Panc1 (cell line): ENCODE data around the gene CEP120. TPM values are rescaled to one million over a fixed set of nuclear protein-coding genes. Genes with fewer than 3 reads are reported as not detected.

Experiments used
- ATAC-seq: fragments of 200-7000 bp; cut with Tn5 transposase; 2 replicates; pipeline ENCODE4 v1.9.1; 2020; ENCODE audit warnings: mild to moderate bottlenecking, moderate library complexity
- BruUV-seq: library from RNA; stranded (reverse); fragments of 400-500 nt; replicated peaks from 2 replicates; lab custom pipeline; 2021; lab: Mats Ljungman, UMichigan
- CTCF ChIA-PET: fragments of 300-600 bp; sonication (Branson Sonifier 250); formaldehyde crosslinking; loops from one replicate; lab custom pipeline; 2022; ENCODE audit warnings: antibody characterized with exemption; lab: Charles Lee
- POLR2A ChIA-PET: fragments of 300-600 bp; sonication (Branson Sonifier 250); formaldehyde crosslinking; loops from one replicate; lab custom pipeline; 2022; ENCODE audit warnings: antibody characterized with exemption; lab: Charles Lee
- DNase-seq: peaks from one replicate; pipeline ENCODE4 v3.0.0-alpha.2; 2010; ENCODE audit warnings: low read depth, low spot score
- H3K27ac ChIP-seq: 2 replicates; pipeline ENCODE4 v1.5.1; 2011; ENCODE audit warnings: mild to moderate bottlenecking, low read length, inconsistent platforms
- H3K27me3 ChIP-seq: fragments of 200-500 bp; sonication (Bioruptor generic); 2 replicates; pipeline ENCODE4 v1.6.0; 2014; ENCODE audit warnings: low read length, inconsistent platforms; ENCODE audit not compliant: control insufficient read depth, insufficient read depth
- H3K36me3 ChIP-seq: fragments of 200-500 bp; sonication (Bioruptor generic); 2 replicates; pipeline ENCODE4 v1.5.1; 2014; ENCODE audit warnings: inconsistent platforms, mild to moderate bottlenecking, low read length, moderate library complexity; ENCODE audit not compliant: control insufficient read depth, insufficient read depth
- H3K4me1 ChIP-seq: 2 replicates; pipeline ENCODE4 v1.5.1; 2011; ENCODE audit warnings: inconsistent platforms, mild to moderate bottlenecking, low read length, moderate library complexity; ENCODE audit not compliant: control insufficient read depth, insufficient read depth
- H3K4me3 ChIP-seq, 2 experiments: 2 replicates each; pipeline ENCODE4 v1.5.1; 2011 to 2012; ENCODE audit warnings: low read depth in 2 of 2, low read length in 2 of 2, mild to moderate bottlenecking in 2 of 2, inconsistent platforms in 1 of 2, moderate library complexity in 1 of 2
- H3K9me3 ChIP-seq: fragments of 200-500 bp; sonication (Bioruptor generic); 2 replicates; pipeline ENCODE4 v1.5.1; 2014; ENCODE audit warnings: low read depth, mild to moderate bottlenecking, inconsistent platforms, low read length, moderate library complexity; ENCODE audit not compliant: control insufficient read depth, insufficient read depth
- CTCF ChIP-seq: fragments of 450-650 bp; IDR thresholded peaks from 2 replicates; pipeline ENCODE4 v1.5.1; 2017; ENCODE audit warnings: mild to moderate bottlenecking
- POLR2AphosphoS5 ChIP-seq: IDR thresholded peaks from 2 replicates; pipeline ENCODE4 v1.6.1; 2012; ENCODE audit warnings: mild to moderate bottlenecking, low read depth, low read length, moderate library complexity
- REST ChIP-seq, 2 experiments: IDR thresholded peaks; 2 replicates each; pipeline ENCODE4 v1.6.1; 2011 to 2012; ENCODE audit warnings: low read depth in 2 of 2, control low read depth in 1 of 2, low read length in 1 of 2, mild to moderate bottlenecking in 1 of 2, moderate library complexity in 1 of 2; ENCODE audit not compliant: insufficient read depth in 1 of 2
- SIN3A ChIP-seq: IDR thresholded peaks from 2 replicates; pipeline ENCODE4 v1.6.1; 2012; ENCODE audit warnings: low read depth, mild to moderate bottlenecking, low read length, moderate library complexity, borderline replicate concordance; ENCODE audit not compliant: insufficient read depth
- TCF7L2 ChIP-seq: IDR thresholded peaks from 2 replicates; pipeline ENCODE4 v1.6.1; 2011; ENCODE audit warnings: mild to moderate bottlenecking, low read depth, low read length, inconsistent platforms
- in situ Hi-C: cut with HindIII; loops from 2 replicates; pipeline ENCODE4 v1.10.0; 2016; ENCODE audit warnings: low sequenced_read_pairs, low pct_unique_long_range_greater_than_20kb
- intact Hi-C: fragments of 100-400 bp; cut with micrococcal nuclease; formaldehyde crosslinking; loops from one replicate; pipeline ENCODE4 v1.10.0; 2022; ENCODE audit not compliant: unreplicated experiment
- total RNA-seq: library from RNA; stranded (reverse); gene quantifications from one replicate; pipeline ENCODE4 v1.2.1, GENCODE V29; 2021; ENCODE audit not compliant: unreplicated experiment

The CEP120 gene
- total RNA-seq, 1 experiment from 2014 or later = 20.1 TPM

GRCh38 chr5:123351240-123351639 lies 72.0 kb downstream of the CEP120 start:
- BruUV-seq = no TSS peak
- POLR2A ChIA-PET = no interaction called here
- intact Hi-C loops = no loop called here
- Histone ChIP-seq H3K36me3 (no peaks in the 10 kb centered on the region), H3K27ac (no peak overlapping the region), H3K27me3 (no peaks in the 10 kb centered on the region), H3K9me3 (no peaks in the 10 kb centered on the region), H3K4me3 (no peak overlapping the region), H3K4me1 (no peaks in the 10 kb centered on the region)
- no peak for DNase-seq
- ATAC-seq = no peak
- TF ChIP-seq SIN3A (no peak), POLR2AphosphoS5 (no peak), REST (IDR thresholded peaks at IDR 0.05; ENCODE audit: insufficient read depth in 1 of 2, low read depth in 2 of 2, low read length in 1 of 2) (no peak), TCF7L2 (no peak), CTCF (no peak)
- in situ Hi-C loops = no loop called here
- CTCF ChIA-PET = no interaction called here

- no peaks in the 10 kb centered on the region for H3K4me1 ChIP-seq
- H3K27ac ChIP-seq = no peak overlapping the region
- POLR2A ChIA-PET = no interaction called here
- CTCF ChIA-PET = no interaction called here
- no peak overlapping the region for H3K4me3 ChIP-seq
- H3K27me3 ChIP-seq = no peaks in the 10 kb centered on the region
- no peak for DNase-seq
- no TSS peak for BruUV-seq
- no peak for TF ChIP-seq POLR2AphosphoS5
- no peak for TF ChIP-seq SIN3A
- TF ChIP-seq CTCF = no peak
- TF ChIP-seq TCF7L2 = no peak
- in situ Hi-C loops (no loop called here), intact Hi-C loops (no loop called here)
- H3K36me3 ChIP-seq = no peaks in the 10 kb centered on the region
- ATAC-seq = no peak
- no peaks in the 10 kb centered on the region for H3K9me3 ChIP-seq
These were observed 72.5 kb downstream of the CEP120 start for GRCh38 chr5:123350742-123351141.
